Measurements from ENCODE around the gene HMGN5. TPM values are rescaled to one million over a fixed set of nuclear protein-coding genes. Genes with fewer than 3 reads are reported as not detected.

Gene HMGN5
- total RNA-seq, 1 donor from 2014 or later: 5.1 TPM

DNA sequence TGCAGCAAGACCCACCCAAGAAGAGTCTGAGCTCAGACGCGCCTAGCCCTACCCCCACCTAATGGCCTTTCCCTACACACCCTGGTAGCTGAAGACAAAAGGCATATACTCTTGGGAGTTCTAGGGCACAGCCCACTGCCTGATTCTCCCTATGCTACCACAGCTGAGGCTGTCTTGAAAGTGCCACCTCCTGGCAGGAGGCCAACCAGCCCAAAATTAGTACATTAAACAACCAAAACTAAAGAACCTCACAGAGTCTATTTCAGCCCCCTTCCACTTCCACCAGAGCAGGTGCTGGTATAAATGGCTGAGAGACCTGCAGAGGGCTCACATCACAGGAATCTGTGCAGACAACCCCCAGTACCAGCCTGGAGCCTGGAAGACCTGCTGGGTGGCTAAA, 119.1 kb downstream of the HMGN5 start:
- Mint-ChIP-seq H3K27ac (ENCODE audit: unreplicated experiment) (no peak overlapping the region), H3K4me1 (ENCODE audit: unreplicated experiment) (no peaks in the 10 kb centered on the region), H3K9me3 (ENCODE audit: unreplicated experiment) (no peaks in the 10 kb centered on the region), H3K27me3 (ENCODE audit: unreplicated experiment) (no peaks in the 10 kb centered on the region), H3K36me3 (ENCODE audit: low read depth, unreplicated experiment) (no peaks in the 10 kb centered on the region), H3K4me3 (ENCODE audit: unreplicated experiment) (no peak overlapping the region)
- TF ChIP-seq, protein P1, sequence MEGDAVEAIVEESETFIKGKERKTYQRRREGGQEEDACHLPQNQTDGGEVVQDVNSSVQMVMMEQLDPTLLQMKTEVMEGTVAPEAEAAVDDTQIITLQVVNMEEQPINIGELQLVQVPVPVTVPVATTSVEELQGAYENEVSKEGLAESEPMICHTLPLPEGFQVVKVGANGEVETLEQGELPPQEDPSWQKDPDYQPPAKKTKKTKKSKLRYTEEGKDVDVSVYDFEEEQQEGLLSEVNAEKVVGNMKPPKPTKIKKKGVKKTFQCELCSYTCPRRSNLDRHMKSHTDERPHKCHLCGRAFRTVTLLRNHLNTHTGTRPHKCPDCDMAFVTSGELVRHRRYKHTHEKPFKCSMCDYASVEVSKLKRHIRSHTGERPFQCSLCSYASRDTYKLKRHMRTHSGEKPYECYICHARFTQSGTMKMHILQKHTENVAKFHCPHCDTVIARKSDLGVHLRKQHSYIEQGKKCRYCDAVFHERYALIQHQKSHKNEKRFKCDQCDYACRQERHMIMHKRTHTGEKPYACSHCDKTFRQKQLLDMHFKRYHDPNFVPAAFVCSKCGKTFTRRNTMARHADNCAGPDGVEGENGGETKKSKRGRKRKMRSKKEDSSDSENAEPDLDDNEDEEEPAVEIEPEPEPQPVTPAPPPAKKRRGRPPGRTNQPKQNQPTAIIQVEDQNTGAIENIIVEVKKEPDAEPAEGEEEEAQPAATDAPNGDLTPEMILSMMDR (IDR thresholded peaks at IDR 0.05; ENCODE audit: unreplicated experiment): no peak
- no peak for DNase-seq (ENCODE audit: low spot score)

Other genes starting within 250 kb of the HMGN5 start
- 127 TPM for gene SH3BGRL, start 189 bp upstream of the HMGN5 start, total RNA-seq (ENCODE audit: unreplicated experiment)